ENCODE results near the gene FRMD5. TPM values are rescaled to one million over a fixed set of nuclear protein-coding genes. Genes with fewer than 3 reads are reported as not detected.
A peak's percentile ranks its signal among the peaks of the same experiment; 100 is the strongest.
"Not testable (repeated sequence)": the region's sequence is repeated elsewhere in the genome, so short reads cannot be mapped to it uniquely, and the experiment has no call there.

Gene FRMD5
- total RNA-seq, 1 donor from 2014 or later, result 0.12 TPM

- Histone ChIP-seq H3K9me3 (no peaks in the 10 kb centered on the region), H3K4me1 (no peaks in the 10 kb centered on the region), H3K27ac (no peak overlapping the region), H3K4me3 (no peak overlapping the region), H3K27me3 (ENCODE audit: low read depth) (no peaks in the 10 kb centered on the region), H3K36me3 (no peaks in the 10 kb centered on the region)
- no peak for TF ChIP-seq CTCF (IDR thresholded peaks at IDR 0.05)
- ATAC-seq (no peak), DNase-seq (no peak)
- intact Hi-C loops (cut with DNase I), result no loop called here
Observed at GRCh38 chr15:44010089-44010488, 185.0 kb downstream of the FRMD5 start.

GRCh38 chr15:44009038-44009437 is 186.0 kb downstream of the FRMD5 start:
- Histone ChIP-seq H3K36me3 (no peaks in the 10 kb centered on the region), H3K27ac (no peak overlapping the region), H3K4me1 (no peaks in the 10 kb centered on the region), H3K27me3 (ENCODE audit: low read depth) (no peaks in the 10 kb centered on the region), H3K4me3 (no peak overlapping the region), H3K9me3 (no peaks in the 10 kb centered on the region)
- ATAC-seq (no peak), DNase-seq (no peak)
- TF ChIP-seq CTCF (IDR thresholded peaks at IDR 0.05), result no peak
- intact Hi-C loops (cut with DNase I), result no loop called here

- H3K4me1 ChIP-seq; H3K9me3 ChIP-seq; ATAC-seq; H3K4me3 ChIP-seq; DNase-seq; intact Hi-C loops (cut with DNase I); H3K27ac ChIP-seq; H3K27me3 ChIP-seq (ENCODE audit: low read depth); H3K36me3 ChIP-seq: not testable (repeated sequence)
Observed at GRCh38 chr15:44000248-44000647, 194.8 kb downstream of the FRMD5 start.

- Histone ChIP-seq H3K9me3 (no peaks in the 10 kb centered on the region), H3K36me3 (no peaks in the 10 kb centered on the region), H3K4me3 (no peak overlapping the region), H3K27me3 (ENCODE audit: low read depth) (no peaks in the 10 kb centered on the region), H3K4me1 (peaks cover 5% of the 10 kb centered on the region), H3K27ac (no peak overlapping the region)
- intact Hi-C loops (cut with DNase I), result no loop called here
- TF ChIP-seq CTCF (IDR thresholded peaks at IDR 0.05), result no peak
- DNase-seq (no peak), ATAC-seq (peak; percentile 48 to 52)
Observed at GRCh38 chr15:43998607-43999006, 196.5 kb downstream of the FRMD5 start.

- no peak for TF ChIP-seq CTCF (IDR thresholded peaks at IDR 0.05)
- intact Hi-C loops (cut with DNase I), result no loop called here
- no peak overlapping the region for H3K4me3 ChIP-seq
- H3K27ac ChIP-seq, result no peak overlapping the region
- H3K27me3 ChIP-seq (ENCODE audit: low read depth), result no peaks in the 10 kb centered on the region
- no peaks in the 10 kb centered on the region for H3K4me1 ChIP-seq
- H3K36me3 ChIP-seq, result no peaks in the 10 kb centered on the region
- no peaks in the 10 kb centered on the region for H3K9me3 ChIP-seq
- DNase-seq (no peak), ATAC-seq (no peak)
Observed at GRCh38 chr15:43991206-43991605, 203.9 kb downstream of the FRMD5 start.

- ATAC-seq (peak in 1 of 2 donors; percentile 9), DNase-seq (no peak)
- no peak overlapping the region for H3K4me3 ChIP-seq
- TF ChIP-seq CTCF (IDR thresholded peaks at IDR 0.05), result no peak
- intact Hi-C loops (cut with DNase I), result no loop called here
- H3K9me3 ChIP-seq, result no peaks in the 10 kb centered on the region
- no peak overlapping the region for H3K27ac ChIP-seq
- H3K4me1 ChIP-seq, result no peaks in the 10 kb centered on the region
- H3K36me3 ChIP-seq, result no peaks in the 10 kb centered on the region
- no peaks in the 10 kb centered on the region for H3K27me3 ChIP-seq (ENCODE audit: low read depth)
Observed at GRCh38 chr15:43989938-43990337, 205.1 kb downstream of the FRMD5 start.

Data from lower lobe of right lung (tissue), 2 donors.